ENCODE results near the gene GNB1L.

GRCh38 chr22:19878461-19879245, 24.0 kb upstream of the GNB1L start:
- TF ChIP-seq, protein P1, sequence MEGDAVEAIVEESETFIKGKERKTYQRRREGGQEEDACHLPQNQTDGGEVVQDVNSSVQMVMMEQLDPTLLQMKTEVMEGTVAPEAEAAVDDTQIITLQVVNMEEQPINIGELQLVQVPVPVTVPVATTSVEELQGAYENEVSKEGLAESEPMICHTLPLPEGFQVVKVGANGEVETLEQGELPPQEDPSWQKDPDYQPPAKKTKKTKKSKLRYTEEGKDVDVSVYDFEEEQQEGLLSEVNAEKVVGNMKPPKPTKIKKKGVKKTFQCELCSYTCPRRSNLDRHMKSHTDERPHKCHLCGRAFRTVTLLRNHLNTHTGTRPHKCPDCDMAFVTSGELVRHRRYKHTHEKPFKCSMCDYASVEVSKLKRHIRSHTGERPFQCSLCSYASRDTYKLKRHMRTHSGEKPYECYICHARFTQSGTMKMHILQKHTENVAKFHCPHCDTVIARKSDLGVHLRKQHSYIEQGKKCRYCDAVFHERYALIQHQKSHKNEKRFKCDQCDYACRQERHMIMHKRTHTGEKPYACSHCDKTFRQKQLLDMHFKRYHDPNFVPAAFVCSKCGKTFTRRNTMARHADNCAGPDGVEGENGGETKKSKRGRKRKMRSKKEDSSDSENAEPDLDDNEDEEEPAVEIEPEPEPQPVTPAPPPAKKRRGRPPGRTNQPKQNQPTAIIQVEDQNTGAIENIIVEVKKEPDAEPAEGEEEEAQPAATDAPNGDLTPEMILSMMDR (conservative IDR thresholded peaks at IDR 0.05; ENCODE audit: low read depth, low read length): no peak
- TF ChIP-seq EZH2 (IDR thresholded peaks at IDR 0.05; ENCODE audit: low read length, unreplicated experiment) (no peak), EZH2phosphoT487 (IDR thresholded peaks at IDR 0.05; ENCODE audit: borderline replicate concordance, low read length) (no peak)
